Loucy (cell line): Measurements from ENCODE around the gene CASP1.
"Not testable (repeated sequence)": the region's sequence is repeated elsewhere in the genome, so short reads cannot be mapped to it uniquely, and the experiment has no call there.

Source experiments
- EZH2phosphoT487 ChIP-seq: fragments of 200-600 bp; IDR thresholded peaks from 2 replicates; pipeline ENCODE4 v1.6.1; 2018; ENCODE audit warnings: antibody characterized with exemption, mild to moderate bottlenecking, moderate library complexity, borderline replicate concordance
- TF ChIP-seq, protein P1 (sequence below): fragments of 200-600 bp; sonication (generic); conservative IDR thresholded peaks from 2 replicates; pipeline ENCODE4 v1.5.1; 2014; ENCODE audit warnings: mild to moderate bottlenecking, antibody characterized with exemption, low read length

DNA sequence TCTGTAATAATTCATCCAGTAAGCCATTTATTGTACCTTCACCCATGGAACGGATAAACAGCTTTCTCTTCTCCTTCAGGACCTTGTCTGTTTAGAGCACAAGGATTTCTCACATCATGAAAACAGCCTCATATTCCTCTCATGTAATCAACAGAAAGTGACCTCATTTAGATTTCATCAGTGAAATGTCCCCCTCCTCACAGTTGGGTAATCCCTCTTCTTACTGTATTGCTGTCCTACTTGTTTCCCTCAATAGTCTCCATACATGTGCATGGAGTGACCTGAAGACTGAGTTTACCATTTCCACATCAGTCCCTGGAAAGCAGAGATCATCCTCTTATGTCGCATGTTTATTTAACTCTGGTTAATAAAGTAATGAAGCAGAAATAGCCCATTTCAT is 556 bp downstream of the CASP1 start:
- TF ChIP-seq, protein P1, sequence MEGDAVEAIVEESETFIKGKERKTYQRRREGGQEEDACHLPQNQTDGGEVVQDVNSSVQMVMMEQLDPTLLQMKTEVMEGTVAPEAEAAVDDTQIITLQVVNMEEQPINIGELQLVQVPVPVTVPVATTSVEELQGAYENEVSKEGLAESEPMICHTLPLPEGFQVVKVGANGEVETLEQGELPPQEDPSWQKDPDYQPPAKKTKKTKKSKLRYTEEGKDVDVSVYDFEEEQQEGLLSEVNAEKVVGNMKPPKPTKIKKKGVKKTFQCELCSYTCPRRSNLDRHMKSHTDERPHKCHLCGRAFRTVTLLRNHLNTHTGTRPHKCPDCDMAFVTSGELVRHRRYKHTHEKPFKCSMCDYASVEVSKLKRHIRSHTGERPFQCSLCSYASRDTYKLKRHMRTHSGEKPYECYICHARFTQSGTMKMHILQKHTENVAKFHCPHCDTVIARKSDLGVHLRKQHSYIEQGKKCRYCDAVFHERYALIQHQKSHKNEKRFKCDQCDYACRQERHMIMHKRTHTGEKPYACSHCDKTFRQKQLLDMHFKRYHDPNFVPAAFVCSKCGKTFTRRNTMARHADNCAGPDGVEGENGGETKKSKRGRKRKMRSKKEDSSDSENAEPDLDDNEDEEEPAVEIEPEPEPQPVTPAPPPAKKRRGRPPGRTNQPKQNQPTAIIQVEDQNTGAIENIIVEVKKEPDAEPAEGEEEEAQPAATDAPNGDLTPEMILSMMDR, result not testable (repeated sequence)
- TF ChIP-seq EZH2phosphoT487, result not testable (repeated sequence)
